H9 (cell line): ENCODE data around the gene METRN. TPM values are rescaled to one million over a fixed set of nuclear protein-coding genes. Genes with fewer than 3 reads are reported as not detected.

Experiments
- DNase-seq: peaks from one replicate; pipeline ENCODE4 v3.0.0-alpha.2; 2017
- H2AFZ ChIP-seq: one replicate; pipeline ENCODE4 v1.6.1; 2013; ENCODE audit warnings: mild to moderate bottlenecking, low read length, control low read depth, moderate library complexity
- H2AK5ac ChIP-seq: 2 replicates; pipeline ENCODE4 v1.6.1; 2013; ENCODE audit warnings: low read length, control low read depth, mixed read lengths; ENCODE audit not compliant: insufficient read length
- H2BK120ac ChIP-seq: one replicate; pipeline ENCODE4 v1.6.1; 2013; ENCODE audit warnings: low read depth, mild to moderate bottlenecking, low read length, control low read depth, inconsistent platforms; ENCODE audit not compliant: poor library complexity, severe bottlenecking
- H2BK12ac ChIP-seq: 2 replicates; pipeline ENCODE4 v1.6.1; 2013; ENCODE audit warnings: low read length, control low read depth, mixed read lengths, low read depth; ENCODE audit not compliant: insufficient read length
- H2BK15ac ChIP-seq: 2 replicates; pipeline ENCODE4 v1.6.1; 2013; ENCODE audit warnings: low read depth, low read length, control low read depth
- H2BK20ac ChIP-seq: one replicate; pipeline ENCODE4 v1.6.1; 2013; ENCODE audit warnings: low read depth, mild to moderate bottlenecking, low read length, control low read depth, inconsistent platforms; ENCODE audit not compliant: poor library complexity, severe bottlenecking
- H2BK5ac ChIP-seq: 2 replicates; pipeline ENCODE4 v1.6.1; 2013; ENCODE audit warnings: low read length, control low read depth, mixed read lengths; ENCODE audit not compliant: insufficient read length
- H3K14ac ChIP-seq: 2 replicates; pipeline ENCODE4 v1.6.1; 2013; ENCODE audit warnings: low read length, control low read depth; ENCODE audit not compliant: insufficient read depth
- H3K18ac ChIP-seq: 2 replicates; pipeline ENCODE4 v1.6.1; 2013; ENCODE audit warnings: low read depth, mild to moderate bottlenecking, mixed read lengths, low read length, control low read depth; ENCODE audit not compliant: insufficient read length
- H3K23ac ChIP-seq: 2 replicates; pipeline ENCODE4 v1.6.1; 2013; ENCODE audit warnings: low read length, control low read depth, mixed read lengths, low read depth; ENCODE audit not compliant: insufficient read length
- H3K23me2 ChIP-seq: 2 replicates; pipeline ENCODE4 v1.6.1; 2013; ENCODE audit warnings: low read depth, mild to moderate bottlenecking, mixed read lengths, low read length, control low read depth; ENCODE audit not compliant: insufficient read length, poor library complexity, severe bottlenecking
- H3K27ac ChIP-seq: 2 replicates; pipeline ENCODE4 v1.5.1; 2013; ENCODE audit warnings: low read length, control low read depth, mixed read lengths, low read depth; ENCODE audit not compliant: insufficient read length
- H3K27me3 ChIP-seq: 2 replicates; pipeline ENCODE4 v1.6.1; 2013; ENCODE audit warnings: low read length, control low read depth, inconsistent platforms; ENCODE audit not compliant: insufficient read depth
- H3K4ac ChIP-seq: 2 replicates; pipeline ENCODE4 v1.6.1; 2013; ENCODE audit warnings: low read depth, mild to moderate bottlenecking, control low read depth, inconsistent platforms, low read length, moderate library complexity
- H3K4me1 ChIP-seq: 2 replicates; pipeline ENCODE4 v1.6.1; 2013; ENCODE audit warnings: low read length, control low read depth, inconsistent platforms; ENCODE audit not compliant: insufficient read depth
- H3K4me2 ChIP-seq: 2 replicates; pipeline ENCODE4 v1.6.1; 2013; ENCODE audit warnings: low read length, control low read depth, mixed read lengths; ENCODE audit not compliant: insufficient read length, insufficient read depth
- H3K56ac ChIP-seq: 2 replicates; pipeline ENCODE4 v1.6.1; 2013; ENCODE audit warnings: low read depth, mild to moderate bottlenecking, mixed read lengths, low read length, control low read depth; ENCODE audit not compliant: insufficient read length
- H3K79me1 ChIP-seq: 2 replicates; pipeline ENCODE4 v1.6.1; 2013; ENCODE audit warnings: low read depth, mild to moderate bottlenecking, moderate library complexity, low read length, control low read depth, inconsistent platforms; ENCODE audit not compliant: insufficient read depth, poor library complexity, severe bottlenecking
- H3K79me2 ChIP-seq: 2 replicates; pipeline ENCODE4 v1.6.1; 2013; ENCODE audit warnings: low read length, control low read depth, inconsistent platforms; ENCODE audit not compliant: insufficient read depth
- H3K9ac ChIP-seq: 2 replicates; pipeline ENCODE4 v1.6.1; 2013; ENCODE audit warnings: low read length, control low read depth, mixed read lengths; ENCODE audit not compliant: insufficient read length; ENCODE audit errors: extremely low read depth
- H3K9me3 ChIP-seq: one replicate; pipeline ENCODE4 v1.6.1; 2013; ENCODE audit warnings: low read depth, low read length, inconsistent platforms; ENCODE audit not compliant: control insufficient read depth
- H3T11ph ChIP-seq: one replicate; pipeline ENCODE4 v1.6.1; 2013; ENCODE audit warnings: mild to moderate bottlenecking, low read length, control low read depth, inconsistent platforms
- H4K20me1 ChIP-seq: one replicate; pipeline ENCODE4 v1.6.1; 2013; ENCODE audit not compliant: control insufficient read depth, insufficient read length, insufficient read depth
- H4K5ac ChIP-seq: 2 replicates; pipeline ENCODE4 v1.6.1; 2013; ENCODE audit warnings: low read depth, mild to moderate bottlenecking, mixed read lengths, low read length, control low read depth; ENCODE audit not compliant: insufficient read length
- H4K8ac ChIP-seq: replicated peaks from 2 replicates; pipeline ENCODE4 v1.6.1; 2013; ENCODE audit warnings: low read length, control low read depth, mixed read lengths, low read depth; ENCODE audit not compliant: insufficient read length
- H4K91ac ChIP-seq: 2 replicates; pipeline ENCODE4 v1.6.1; 2013; ENCODE audit warnings: low read depth, mild to moderate bottlenecking, moderate library complexity, mixed read lengths, low read length, control low read depth; ENCODE audit not compliant: insufficient read length
- H3K27ac Mint-ChIP-seq, 3 experiments: 2 replicates in 2 of 3; 3 replicates in 1 of 3; pipeline ENCODE4 v1.8.0; 2020 to 2021; ENCODE audit warnings: mixed read lengths in 3 of 3, mild to moderate bottlenecking in 1 of 3, moderate library complexity in 1 of 3
- H3K27me3 Mint-ChIP-seq: 2 replicates; pipeline ENCODE4 v1.8.0; 2021; ENCODE audit warnings: low read depth, mild to moderate bottlenecking, moderate library complexity, mixed read lengths
- H3K36me3 Mint-ChIP-seq, 3 experiments: 2 replicates in 2 of 3; 3 replicates in 1 of 3; pipeline ENCODE4 v1.8.0; 2020 to 2021; ENCODE audit warnings: low read depth in 3 of 3, mixed read lengths in 3 of 3; ENCODE audit not compliant: insufficient read depth in 1 of 3
- H3K4me1 Mint-ChIP-seq, 2 experiments: 2 replicates each; pipeline ENCODE4 v1.8.0; 2020; ENCODE audit warnings: mixed read lengths in 2 of 2
- H3K4me3 Mint-ChIP-seq, 2 experiments: 2 replicates in 1 of 2; 3 replicates in 1 of 2; pipeline ENCODE4 v1.8.0; 2020 to 2021; ENCODE audit warnings: mild to moderate bottlenecking in 2 of 2, mixed read lengths in 2 of 2, moderate library complexity in 1 of 2
- H3K9me3 Mint-ChIP-seq, 2 experiments: 2 replicates in 1 of 2; 3 replicates in 1 of 2; pipeline ENCODE4 v1.8.0; 2020; ENCODE audit warnings: mild to moderate bottlenecking in 2 of 2, mixed read lengths in 2 of 2, moderate library complexity in 1 of 2
- CTCF ChIP-seq: fragments of 200-600 bp; sonication (generic); conservative IDR thresholded peaks from 3 replicates; pipeline ENCODE4 v1.8.0; 2021; ENCODE audit warnings: antibody characterized with exemption, mild to moderate bottlenecking
- WGBS: extraction: QIAGEN DNeasy Blood & Tissue Kit; methylation state at CpG from one replicate; pipeline ENCODE4 v1.1.7; 2013; ENCODE audit warnings: missing lambda C conversion rate, low lambda C conversion rate, mixed read lengths; ENCODE audit not compliant: insufficient read length; ENCODE audit errors: extremely low coverage; 5-methylcytosine and 5-hydroxymethylcytosine counted together
- total RNA-seq: library from RNA; stranded (reverse); gene quantifications from 2 replicates; pipeline ENCODE4 v1.2.1, GENCODE V29; 2021

METRN gene
- total RNA-seq, 1 experiment from 2014 or later, result 26.2 TPM

- H3K9me3 ChIP-seq, result no peaks in the 10 kb centered on the region
- Mint-ChIP-seq H3K27ac (peak overlapping the region in 1 of 3 experiments; percentile 83; a peak in 2 of 7 replicates), H3K27me3 (no peaks in the 10 kb centered on the region; the same call in 1 of the 2 replicates), H3K4me3 (peak overlapping the region; percentile 81 to 86), H3K9me3 (no peaks in the 10 kb centered on the region), H3K36me3 (peaks cover 15 to 47% (median 44%) of the 10 kb centered on the region in 3 experiments; a peak in 6 of 7 replicates), H3K4me1 (peaks cover 13 to 27% of the 10 kb centered on the region in 2 experiments)
- no peak overlapping the region for H3T11ph ChIP-seq
- no peak overlapping the region for H2AFZ ChIP-seq
- no peak overlapping the region for H2BK15ac ChIP-seq
- H2BK12ac ChIP-seq, result no peak overlapping the region
- H2BK120ac ChIP-seq, result no peak overlapping the region
- H4K8ac ChIP-seq, result no peak overlapping the region
- H3K9ac ChIP-seq, result peak overlapping the region; percentile 21
- DNase-seq, result no peak
- no peak overlapping the region for H3K27ac ChIP-seq
- H3K79me2 ChIP-seq, result peaks cover 2% of the 10 kb centered on the region; the same call in 1 of the 2 replicates
- no peak overlapping the region for H3K14ac ChIP-seq
- H3K23me2 ChIP-seq, result peaks cover 11% of the 10 kb centered on the region
- H2BK5ac ChIP-seq, result no peak overlapping the region
- TF ChIP-seq CTCF, result no peak
- WGBS, result no CpG with 5 or more reads among the region's 57 CpGs
- no peak overlapping the region for H2AK5ac ChIP-seq
- H3K4ac ChIP-seq, result no peak overlapping the region
- H4K20me1 ChIP-seq, result no peaks in the 10 kb centered on the region
- no peak overlapping the region for H4K5ac ChIP-seq
- no peaks in the 10 kb centered on the region for H3K4me1 ChIP-seq
- H4K91ac ChIP-seq, result no peak overlapping the region
- H3K27me3 ChIP-seq, result no peaks in the 10 kb centered on the region
- H3K18ac ChIP-seq, result no peak overlapping the region
- no peak overlapping the region for H3K56ac ChIP-seq
- H2BK20ac ChIP-seq, result no peak overlapping the region
- peak overlapping the region; percentile 15 for H3K4me2 ChIP-seq
- H3K79me1 ChIP-seq, result no peaks in the 10 kb centered on the region
- H3K23ac ChIP-seq, result no peak overlapping the region
Observed at GRCh38 chr16:683396-684070, 31.4 kb upstream of the METRN start.
